OCI-LY7 (cell line): ENCODE results near the gene SBF1.

Experiments
- CTCF ChIP-seq: fragments of 200-600 bp; sonication (generic); conservative IDR thresholded peaks from 2 replicates; pipeline ENCODE4 v1.5.1; 2014; ENCODE audit warnings: mild to moderate bottlenecking, antibody characterized with exemption, low read length, moderate library complexity, mixed read lengths
- EZH2phosphoT487 ChIP-seq: fragments of 200-600 bp; sonication (generic); IDR thresholded peaks from 2 replicates; pipeline ENCODE4 v1.6.1; 2018; ENCODE audit warnings: low read depth, borderline replicate concordance, mild to moderate bottlenecking, mixed run types, antibody characterized with exemption, low read length, moderate library complexity, mixed read lengths

- TF ChIP-seq CTCF = no peak
- TF ChIP-seq EZH2phosphoT487 = no peak
These were observed 57.2 kb downstream of the SBF1 start for GRCh38 chr22:50417411-50418210.
